Choroid plexus epithelial cell (primary cell): ENCODE data around the gene ESRRG.
A peak's percentile ranks its signal among the peaks of the same experiment; 100 is the strongest.

ENCODE experiments used
- DNase-seq: peaks from one replicate; pipeline ENCODE4 v3.0.0-alpha.2; 2010; ENCODE audit warnings: low read depth
- H3K4me3 ChIP-seq: 2 replicates; pipeline ENCODE4 v1.5.1; 2011; ENCODE audit warnings: low read depth, mild to moderate bottlenecking, control low read depth, low read length, moderate library complexity
- TF ChIP-seq, protein P1 (sequence below): conservative IDR thresholded peaks from 2 replicates; pipeline ENCODE4 v1.5.1; 2011; ENCODE audit warnings: low read depth, mild to moderate bottlenecking, control low read depth, inconsistent platforms, low read length, moderate library complexity

The ESRRG gene

DNA sequence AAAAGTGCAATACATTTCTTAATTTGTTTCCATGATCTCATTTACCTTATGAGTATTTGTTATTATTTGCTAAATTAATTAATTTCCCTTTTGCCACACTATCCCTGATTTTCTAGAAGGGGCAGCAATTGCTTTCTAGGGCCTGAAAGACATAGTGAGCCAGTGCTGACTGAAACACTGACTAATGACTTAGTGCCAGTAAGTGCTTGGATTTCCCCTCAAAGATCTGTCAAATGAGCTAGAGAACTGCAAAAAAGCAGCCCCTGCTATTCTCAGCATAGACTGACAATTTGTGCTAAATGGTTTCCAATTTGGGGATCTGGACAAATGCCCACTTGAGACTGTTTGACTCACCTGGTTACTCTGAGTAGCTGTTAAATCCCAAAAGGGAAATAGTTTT lies 264.4 kb downstream of the ESRRG start:
- peak; percentile 29 for DNase-seq
- H3K4me3 ChIP-seq: no peak overlapping the region
- TF ChIP-seq, protein P1, sequence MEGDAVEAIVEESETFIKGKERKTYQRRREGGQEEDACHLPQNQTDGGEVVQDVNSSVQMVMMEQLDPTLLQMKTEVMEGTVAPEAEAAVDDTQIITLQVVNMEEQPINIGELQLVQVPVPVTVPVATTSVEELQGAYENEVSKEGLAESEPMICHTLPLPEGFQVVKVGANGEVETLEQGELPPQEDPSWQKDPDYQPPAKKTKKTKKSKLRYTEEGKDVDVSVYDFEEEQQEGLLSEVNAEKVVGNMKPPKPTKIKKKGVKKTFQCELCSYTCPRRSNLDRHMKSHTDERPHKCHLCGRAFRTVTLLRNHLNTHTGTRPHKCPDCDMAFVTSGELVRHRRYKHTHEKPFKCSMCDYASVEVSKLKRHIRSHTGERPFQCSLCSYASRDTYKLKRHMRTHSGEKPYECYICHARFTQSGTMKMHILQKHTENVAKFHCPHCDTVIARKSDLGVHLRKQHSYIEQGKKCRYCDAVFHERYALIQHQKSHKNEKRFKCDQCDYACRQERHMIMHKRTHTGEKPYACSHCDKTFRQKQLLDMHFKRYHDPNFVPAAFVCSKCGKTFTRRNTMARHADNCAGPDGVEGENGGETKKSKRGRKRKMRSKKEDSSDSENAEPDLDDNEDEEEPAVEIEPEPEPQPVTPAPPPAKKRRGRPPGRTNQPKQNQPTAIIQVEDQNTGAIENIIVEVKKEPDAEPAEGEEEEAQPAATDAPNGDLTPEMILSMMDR: no peak

DNA sequence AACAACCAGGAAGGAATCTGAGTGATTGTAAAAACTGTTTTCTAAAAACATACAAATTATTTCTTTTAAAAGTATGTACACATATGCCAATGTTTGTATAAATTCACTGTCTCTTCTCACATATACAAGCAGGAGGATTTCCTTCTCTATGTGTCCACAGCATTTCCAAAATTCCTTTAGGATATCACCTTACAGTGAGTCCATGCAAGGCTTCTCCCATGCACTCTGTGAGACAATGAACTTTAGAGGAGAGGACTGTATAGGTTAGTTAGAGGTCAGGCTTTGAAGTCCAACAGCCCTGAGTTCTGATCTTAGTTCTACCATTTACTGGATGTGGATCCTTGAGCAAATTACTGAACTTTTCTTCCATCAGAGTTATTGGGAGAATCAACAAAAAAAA lies 265.9 kb downstream of the ESRRG start:
- DNase-seq: peak; percentile 64
- TF ChIP-seq, protein P1: no peak
- H3K4me3 ChIP-seq: no peak overlapping the region

DNA sequence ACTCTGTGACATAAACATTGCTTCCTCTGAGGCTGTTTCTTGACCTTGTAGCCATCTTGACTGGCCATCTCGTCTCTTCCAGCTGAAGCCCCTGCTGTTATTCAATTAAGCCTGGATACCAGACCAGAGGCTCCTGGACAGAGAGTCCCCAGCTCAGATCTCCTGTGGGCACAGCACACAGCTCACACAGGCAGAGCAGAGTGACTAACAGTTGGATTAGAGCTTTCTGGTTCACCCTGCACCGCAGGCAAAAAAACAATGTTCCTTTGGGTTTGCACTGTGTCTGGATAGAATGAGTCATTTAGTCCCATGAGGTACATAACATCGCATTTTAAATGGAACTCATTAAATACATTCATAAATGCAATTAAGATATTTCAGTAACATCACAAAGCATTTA lies 266.5 kb downstream of the ESRRG start:
- TF ChIP-seq, protein P1: no peak
- peak; percentile 90 for DNase-seq
- no peak overlapping the region for H3K4me3 ChIP-seq

DNA sequence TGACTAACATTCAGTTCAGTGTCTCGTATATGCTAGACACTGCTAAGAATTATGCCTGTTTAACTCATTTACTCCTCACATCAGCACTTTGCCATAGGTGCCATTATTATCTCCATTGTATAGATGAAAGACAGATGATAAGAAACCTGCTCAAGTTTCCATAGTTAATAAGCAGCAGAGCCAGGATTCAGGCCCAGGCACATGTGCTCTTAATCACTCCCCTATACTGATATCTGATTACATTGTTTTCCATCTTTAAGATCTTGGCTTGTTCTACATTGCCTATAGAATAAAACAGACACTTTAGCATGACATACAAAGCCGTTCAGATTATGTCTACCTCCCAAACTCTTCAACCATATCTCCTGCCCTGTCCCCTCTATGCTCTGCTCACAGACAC lies 269.5 kb downstream of the ESRRG start:
- no peak for DNase-seq
- H3K4me3 ChIP-seq: no peak overlapping the region
- TF ChIP-seq, protein P1: no peak
